GM19043 (cell line): ENCODE data around the gene CDH4.

Experiments
- ATAC-seq: cut with Tn5 transposase; IDR thresholded peaks from one replicate; pipeline ENCODE4 v1.9.1; 2021; ENCODE audit warnings: low read depth; ENCODE audit not compliant: unreplicated experiment

Gene CDH4

DNA sequence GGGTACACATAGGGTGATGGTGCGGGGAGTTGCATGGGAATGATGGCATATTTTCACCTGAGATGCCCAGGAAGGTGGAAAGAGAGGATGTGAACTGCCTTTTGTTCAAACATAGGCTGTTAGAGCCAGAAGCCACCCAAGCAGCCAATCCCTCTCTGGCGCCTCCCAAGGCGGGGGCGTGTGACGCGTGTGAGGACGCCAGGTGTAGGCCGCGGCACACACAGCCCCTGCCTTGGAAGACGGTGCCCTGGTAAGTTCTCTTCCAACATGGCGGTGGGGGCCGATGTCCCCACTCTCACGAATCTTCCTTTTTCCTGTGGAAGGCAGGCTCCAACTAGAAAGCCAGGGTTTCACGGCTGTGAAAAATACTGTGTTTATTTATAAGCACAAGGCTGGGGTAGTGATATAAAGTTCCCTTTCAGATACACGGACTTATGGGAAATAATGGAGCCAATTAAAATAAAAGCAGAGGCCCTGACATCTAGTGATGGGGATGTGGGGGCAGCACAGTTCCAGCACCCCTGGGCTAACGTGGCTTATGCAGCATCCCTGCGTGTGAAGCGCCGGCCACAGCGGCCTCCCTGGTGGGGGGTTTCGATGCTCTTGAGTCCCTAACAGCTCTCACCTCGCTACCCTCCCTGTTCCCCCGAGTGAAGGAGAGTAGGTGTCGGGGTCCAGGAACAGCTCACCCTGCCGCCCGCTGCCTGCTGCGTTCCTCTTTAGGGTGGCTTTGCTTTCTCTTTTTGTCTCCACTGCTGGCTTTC, 28.3 kb downstream of the CDH4 start:
- no peak for ATAC-seq

DNA sequence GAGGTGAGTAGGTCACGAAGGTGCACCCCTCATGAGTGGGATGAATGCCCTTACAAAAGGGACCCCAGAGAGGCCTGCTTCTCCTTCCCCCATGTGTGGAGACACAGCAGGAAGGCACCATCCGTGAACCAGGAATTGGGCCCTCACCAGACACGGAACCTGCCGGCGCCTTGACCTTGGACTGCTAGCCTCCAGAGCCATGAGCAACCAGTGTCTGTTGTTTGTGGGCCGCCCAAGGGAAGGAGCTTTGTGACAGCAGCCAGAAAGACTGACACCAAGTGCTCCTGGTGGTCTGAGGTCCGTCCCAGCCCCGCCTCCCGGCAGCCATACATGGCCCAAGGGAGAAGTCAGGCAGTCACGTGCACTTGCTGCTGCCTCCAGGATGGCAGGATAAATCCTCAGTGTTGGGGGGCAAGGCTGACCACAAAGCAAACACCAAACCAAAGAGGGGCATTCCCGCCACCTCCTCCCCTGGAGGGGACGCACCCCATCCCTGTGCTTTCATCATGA, 29.3 kb downstream of the CDH4 start:
- ATAC-seq, result no peak

DNA sequence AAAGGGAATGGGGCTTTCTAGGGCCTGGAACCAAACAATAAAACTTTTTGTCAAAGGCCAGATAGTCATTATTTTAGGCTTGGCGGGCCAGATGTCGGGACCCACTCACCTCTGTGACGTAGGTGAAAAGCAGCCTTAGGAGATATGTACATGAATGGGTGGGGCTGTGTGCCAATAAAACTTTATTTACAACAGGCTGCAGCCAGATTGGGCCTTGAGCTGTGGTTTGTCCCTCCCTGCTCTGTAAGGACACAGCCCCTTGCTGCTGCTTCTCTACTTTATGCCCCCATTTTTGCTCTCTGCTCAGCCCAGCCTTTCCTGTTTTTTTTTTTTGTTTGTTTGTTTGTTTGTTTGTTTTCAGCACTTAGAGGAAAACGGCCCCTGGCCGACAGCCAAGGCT, 32.7 kb downstream of the CDH4 start:
- no peak for ATAC-seq

- ATAC-seq, result no peak
Measured at GRCh38 chr20:61285152-61285645, 33.1 kb downstream of the CDH4 start.

GRCh38 chr20:61285691-61286090, 33.6 kb downstream of the CDH4 start:
- ATAC-seq, result no peak

- ATAC-seq, result no peak
Measured at GRCh38 chr20:61287583-61288275, 35.7 kb downstream of the CDH4 start.

- ATAC-seq, result no peak
Measured at GRCh38 chr20:61288331-61288784, 36.3 kb downstream of the CDH4 start.

- no peak for ATAC-seq
Measured at GRCh38 chr20:61289166-61289565, 37.1 kb downstream of the CDH4 start.

GRCh38 chr20:61290721-61291120, 38.7 kb downstream of the CDH4 start:
- no peak for ATAC-seq

- no peak for ATAC-seq
Measured at GRCh38 chr20:61291166-61291829, 39.2 kb downstream of the CDH4 start.

GRCh38 chr20:61292391-61292790, 40.3 kb downstream of the CDH4 start:
- ATAC-seq, result no peak

- ATAC-seq, result no peak
Measured at GRCh38 chr20:61292821-61293612, 41.0 kb downstream of the CDH4 start.

DNA sequence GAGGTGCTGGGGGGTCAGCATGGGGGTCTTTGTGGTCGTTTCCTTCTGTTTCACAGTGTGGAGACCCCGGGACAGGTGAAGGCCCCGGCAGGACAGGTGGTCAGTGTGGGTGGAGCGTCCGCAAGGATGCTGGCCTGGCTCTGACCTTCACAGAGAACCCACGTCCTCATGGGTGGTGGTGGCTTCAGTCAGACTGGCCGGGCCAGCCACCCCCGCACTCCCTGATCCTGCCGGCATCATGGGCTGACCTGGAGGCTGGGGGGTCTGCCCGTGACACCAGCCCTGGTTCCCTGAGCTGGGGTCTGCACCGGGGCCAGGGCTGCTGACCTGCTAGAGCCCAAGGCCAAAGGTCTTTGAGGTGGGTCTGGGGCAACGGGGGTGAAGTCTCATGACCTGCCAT, 41.9 kb downstream of the CDH4 start:
- no peak for ATAC-seq

- no peak for ATAC-seq
Measured at GRCh38 chr20:61295249-61295648, 43.2 kb downstream of the CDH4 start.

- no peak for ATAC-seq
Measured at GRCh38 chr20:61295682-61296628, 43.9 kb downstream of the CDH4 start.

- no peak for ATAC-seq
Measured at GRCh38 chr20:61296629-61297019, 44.6 kb downstream of the CDH4 start.

GRCh38 chr20:61297491-61297890, 45.4 kb downstream of the CDH4 start:
- no peak for ATAC-seq

DNA sequence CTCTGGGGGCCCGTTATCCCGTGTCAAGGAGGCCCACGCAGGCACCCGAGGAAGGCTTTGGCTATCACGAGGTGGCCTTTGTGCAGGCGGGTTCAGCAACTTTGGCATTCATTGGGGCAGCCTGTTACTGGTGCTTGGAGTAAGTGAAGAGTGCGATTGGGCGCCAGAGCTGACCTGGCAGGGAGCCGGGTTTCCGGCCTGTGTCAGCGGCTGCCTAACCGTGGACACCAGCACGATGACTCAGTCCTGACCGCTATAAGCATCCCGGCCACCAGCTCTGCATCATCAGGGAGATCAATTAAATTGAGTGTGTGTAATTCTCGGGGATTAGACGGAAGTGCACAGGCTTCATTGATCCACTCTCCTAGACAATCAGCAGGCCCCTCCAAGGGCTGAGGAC, 45.9 kb downstream of the CDH4 start:
- ATAC-seq, result no peak

- no peak for ATAC-seq
Measured at GRCh38 chr20:61298661-61299060, 46.6 kb downstream of the CDH4 start.
